Loucy (cell line): Measurements from ENCODE around the gene OR2AE1.

ENCODE experiments used
- H2AFZ ChIP-seq: fragments of 200-600 bp; sonication (generic); 2 replicates; pipeline ENCODE4 v1.6.0; 2016; ENCODE audit warnings: antibody characterized with exemption, mild to moderate bottlenecking, low read length, moderate library complexity
- H3F3A ChIP-seq: fragments of 200-600 bp; 2 replicates; pipeline ENCODE4 v1.6.0; 2016; ENCODE audit warnings: antibody characterized with exemption, low read depth, mild to moderate bottlenecking
- H3K27me3 ChIP-seq: fragments of 200-600 bp; sonication (generic); 2 replicates; pipeline ENCODE4 v1.6.1; 2014; ENCODE audit warnings: low read length, mild to moderate bottlenecking; ENCODE audit not compliant: insufficient read depth, poor library complexity, severe bottlenecking
- H3K36me3 ChIP-seq: fragments of 200-600 bp; sonication (generic); 2 replicates; pipeline ENCODE4 v1.6.1; 2016; ENCODE audit warnings: low read length; ENCODE audit not compliant: insufficient read depth
- H3K4me1 ChIP-seq: fragments of 200-600 bp; sonication (generic); 2 replicates; pipeline ENCODE4 v1.5.1; 2014; ENCODE audit warnings: low read length, mild to moderate bottlenecking; ENCODE audit not compliant: insufficient read depth, poor library complexity, severe bottlenecking
- H3K4me2 ChIP-seq: fragments of 200-600 bp; sonication (generic); 2 replicates; pipeline ENCODE4 v1.6.0; 2014; ENCODE audit warnings: antibody characterized with exemption, low read length, low read depth, mild to moderate bottlenecking; ENCODE audit not compliant: poor library complexity, severe bottlenecking
- H3K4me3 ChIP-seq: fragments of 200-600 bp; sonication (generic); 2 replicates; pipeline ENCODE4 v1.5.1; 2014; ENCODE audit warnings: low read length, mild to moderate bottlenecking, mixed read lengths; ENCODE audit not compliant: poor library complexity, severe bottlenecking
- H3K79me2 ChIP-seq: fragments of 200-600 bp; sonication (generic); 2 replicates; pipeline ENCODE4 v1.6.1; 2014; ENCODE audit warnings: low read length; ENCODE audit not compliant: insufficient read depth
- H3K9ac ChIP-seq: fragments of 200-600 bp; sonication (generic); 2 replicates; pipeline ENCODE4 v1.6.0; 2014; ENCODE audit warnings: mild to moderate bottlenecking, low read depth, low read length, moderate library complexity; ENCODE audit not compliant: poor library complexity, severe bottlenecking
- H3K9me2 ChIP-seq: fragments of 200-600 bp; sonication (generic); replicated peaks from 2 replicates; pipeline ENCODE4 v1.6.1; 2016; ENCODE audit warnings: low read depth, low read length, mixed read lengths
- H3K9me3 ChIP-seq: fragments of 200-600 bp; sonication (generic); 2 replicates; pipeline ENCODE4 v1.6.1; 2014; ENCODE audit warnings: mild to moderate bottlenecking, antibody characterized with exemption, low read length, low read depth; ENCODE audit not compliant: insufficient read depth
- H4K20me1 ChIP-seq: fragments of 200-600 bp; sonication (generic); 2 replicates; pipeline ENCODE4 v1.6.0; 2014; ENCODE audit warnings: antibody characterized with exemption, low read length, mild to moderate bottlenecking; ENCODE audit not compliant: insufficient read depth, poor library complexity, severe bottlenecking
- CTCF ChIP-seq: fragments of 200-600 bp; sonication (generic); conservative IDR thresholded peaks from 2 replicates; pipeline ENCODE4 v1.5.1; 2014; ENCODE audit warnings: mild to moderate bottlenecking, antibody characterized with exemption, low read length
- EZH2phosphoT487 ChIP-seq: fragments of 200-600 bp; IDR thresholded peaks from 2 replicates; pipeline ENCODE4 v1.6.1; 2018; ENCODE audit warnings: antibody characterized with exemption, mild to moderate bottlenecking, moderate library complexity, borderline replicate concordance

Gene OR2AE1

GRCh38 chr7:99910976-99911375, 34.1 kb upstream of the OR2AE1 start:
- peaks cover 46% of the 10 kb centered on the region; the same call in 1 of the 2 replicates for H3K36me3 ChIP-seq
- no peaks in the 10 kb centered on the region for H3K27me3 ChIP-seq
- H3K9ac ChIP-seq = no peak overlapping the region
- H3K79me2 ChIP-seq = peaks cover 57% of the 10 kb centered on the region
- H3K9me3 ChIP-seq = no peaks in the 10 kb centered on the region
- TF ChIP-seq CTCF = no peak
- no peak for TF ChIP-seq EZH2phosphoT487
- peaks cover 24% of the 10 kb centered on the region for H4K20me1 ChIP-seq
- H2AFZ ChIP-seq = no peak overlapping the region
- no peaks in the 10 kb centered on the region for H3K9me2 ChIP-seq
- peak overlapping the region; percentile 32 for H3K4me2 ChIP-seq
- no peaks in the 10 kb centered on the region for H3F3A ChIP-seq
- peaks cover 19% of the 10 kb centered on the region for H3K4me1 ChIP-seq
- no peak overlapping the region for H3K4me3 ChIP-seq

DNA sequence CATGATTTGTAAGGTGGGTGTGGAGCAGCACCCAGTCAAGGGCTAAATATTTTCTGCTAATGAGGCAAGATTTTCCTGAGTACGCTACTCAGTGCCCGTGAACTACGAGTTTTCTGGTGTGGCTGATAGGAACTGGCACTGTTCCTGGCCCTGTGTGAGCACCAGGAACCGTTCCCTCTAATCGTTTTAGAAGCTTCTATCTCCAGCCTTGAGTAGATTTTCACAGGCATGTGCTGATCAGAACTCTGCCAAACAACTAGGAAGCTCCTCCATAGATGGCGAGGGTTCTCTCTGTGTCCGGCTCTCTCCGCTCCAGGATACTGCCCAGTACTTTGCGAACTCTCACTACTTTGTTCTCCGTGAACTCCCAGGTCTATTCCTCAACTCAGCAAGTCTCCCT, 24.7 kb upstream of the OR2AE1 start:
- Histone ChIP-seq H3F3A (no peaks in the 10 kb centered on the region), H3K9ac (no peak overlapping the region), H3K36me3 (peaks cover 70% of the 10 kb centered on the region), H4K20me1 (no peaks in the 10 kb centered on the region), H3K4me3 (no peak overlapping the region), H3K9me3 (no peaks in the 10 kb centered on the region), H3K4me2 (no peak overlapping the region), H3K9me2 (no peaks in the 10 kb centered on the region), H2AFZ (no peak overlapping the region), H3K4me1 (no peaks in the 10 kb centered on the region), H3K79me2 (no peaks in the 10 kb centered on the region), H3K27me3 (no peaks in the 10 kb centered on the region)
- TF ChIP-seq EZH2phosphoT487 = no peak
- TF ChIP-seq CTCF = no peak

- Histone ChIP-seq H3K27me3 (no peaks in the 10 kb centered on the region), H3F3A (no peaks in the 10 kb centered on the region), H3K9ac (no peak overlapping the region), H3K4me1 (no peaks in the 10 kb centered on the region), H3K4me3 (no peak overlapping the region), H2AFZ (no peak overlapping the region), H3K9me3 (no peaks in the 10 kb centered on the region), H4K20me1 (no peaks in the 10 kb centered on the region), H3K79me2 (no peaks in the 10 kb centered on the region), H3K4me2 (no peak overlapping the region), H3K36me3 (peaks cover 57% of the 10 kb centered on the region), H3K9me2 (no peaks in the 10 kb centered on the region)
- TF ChIP-seq EZH2phosphoT487 = no peak
- no peak for TF ChIP-seq CTCF
These were observed 23.1 kb upstream of the OR2AE1 start for GRCh38 chr7:99899830-99900519.
